GM12864 (cell line): ENCODE results near the gene NDRG2.

ENCODE experiments used
- DNase-seq: peaks from one replicate; pipeline ENCODE4 v3.0.0-alpha.2; 2011; ENCODE audit warnings: low read depth
- H3K4me3 ChIP-seq: 2 replicates; pipeline ENCODE4 v1.5.1; 2011; ENCODE audit warnings: mild to moderate bottlenecking, low read depth, low read length, control low read depth
- CTCF ChIP-seq: IDR thresholded peaks from 2 replicates; pipeline ENCODE4 v1.5.1; 2011; ENCODE audit warnings: low read depth, mild to moderate bottlenecking, moderate library complexity, low read length, control low read depth, inconsistent platforms; ENCODE audit errors: missing control alignments

The NDRG2 gene

GRCh38 chr14:20978687-20979086 is 46.2 kb downstream of the NDRG2 start:
- no peak for TF ChIP-seq CTCF
- DNase-seq: no peak
- no peak overlapping the region for H3K4me3 ChIP-seq

- no peak for TF ChIP-seq CTCF
- no peak for DNase-seq
- H3K4me3 ChIP-seq: no peak overlapping the region
These were observed 48.6 kb downstream of the NDRG2 start for GRCh38 chr14:20976291-20976690.

GRCh38 chr14:20973501-20973900 is 51.4 kb downstream of the NDRG2 start:
- no peak for TF ChIP-seq CTCF
- DNase-seq: no peak
- H3K4me3 ChIP-seq: no peak overlapping the region

GRCh38 chr14:20971705-20972021 is 53.2 kb downstream of the NDRG2 start:
- no peak for DNase-seq
- no peak for TF ChIP-seq CTCF
- no peak overlapping the region for H3K4me3 ChIP-seq

- peak; percentile 96 for TF ChIP-seq CTCF
- peak overlapping the region; percentile 49 for H3K4me3 ChIP-seq
- DNase-seq: peak; percentile 27
These were observed 53.7 kb downstream of the NDRG2 start for GRCh38 chr14:20970983-20971704.

- DNase-seq: no peak
- TF ChIP-seq CTCF: no peak
- no peak overlapping the region; the same call in 1 of the 2 replicates for H3K4me3 ChIP-seq
These were observed 54.2 kb downstream of the NDRG2 start for GRCh38 chr14:20970647-20970982.

GRCh38 chr14:20969336-20969735 is 55.5 kb downstream of the NDRG2 start:
- no peak overlapping the region for H3K4me3 ChIP-seq
- no peak for TF ChIP-seq CTCF
- DNase-seq: no peak
